HepG2 (cell line): ENCODE data around the gene DLG2. TPM values are rescaled to one million over a fixed set of nuclear protein-coding genes. Genes with fewer than 3 reads are reported as not detected.

Experiments used
- ERF ChIP-seq: IDR thresholded peaks from 2 replicates; pipeline ENCODE4 v1.6.1; 2018; ENCODE audit warnings: missing biosample characterization, missing genetic modification reagents
- EZH2 ChIP-seq: conservative IDR thresholded peaks from 2 replicates; pipeline ENCODE4 v1.6.1; 2012; ENCODE audit warnings: mild to moderate bottlenecking, low read depth, low read length, moderate library complexity
- HIVEP1 ChIP-seq: sonication (generic); formaldehyde crosslinking; IDR thresholded peaks from 2 replicates; pipeline ENCODE4 v1.4.0; 2020; ENCODE audit warnings: mild to moderate bottlenecking, missing genetic modification reagents
- HOXA7 ChIP-seq: sonication (generic); formaldehyde crosslinking; IDR thresholded peaks from 2 replicates; pipeline ENCODE4 v1.8.1; 2022; ENCODE audit warnings: mild to moderate bottlenecking, missing genetic modification reagents, moderate library complexity
- MYC ChIP-seq: sonication (generic); formaldehyde crosslinking; IDR thresholded peaks from 2 replicates; pipeline ENCODE4 v1.9.0; 2021; ENCODE audit warnings: missing genetic modification reagents, borderline replicate concordance
- NFE2L1 ChIP-seq: sonication (generic); formaldehyde crosslinking; IDR thresholded peaks from 2 replicates; pipeline ENCODE4 v1.4.0; 2020; ENCODE audit warnings: missing genetic modification reagents, mild to moderate bottlenecking, borderline replicate concordance
- NFYC ChIP-seq: IDR thresholded peaks from 2 replicates; pipeline ENCODE4 v1.6.1; 2016; ENCODE audit warnings: missing genetic modification reagents, missing compliant biosample characterization
- STAT5B ChIP-seq: sonication (generic); formaldehyde crosslinking; IDR thresholded peaks from 2 replicates; pipeline ENCODE4 v1.4.0; 2020; ENCODE audit warnings: missing genetic modification reagents
- TCF7L2 ChIP-seq: IDR thresholded peaks from 2 replicates; pipeline ENCODE4 v1.6.1; 2011; ENCODE audit warnings: mild to moderate bottlenecking, low read depth, low read length, moderate library complexity
- ZFAT ChIP-seq: sonication (generic); formaldehyde crosslinking; conservative IDR thresholded peaks from 2 replicates; pipeline ENCODE4 v1.8.1; 2023; ENCODE audit warnings: missing genetic modification reagents, inconsistent platforms
- ZNF101 ChIP-seq: sonication (generic); formaldehyde crosslinking; IDR thresholded peaks from 2 replicates; pipeline ENCODE4 v1.4.0; 2020; ENCODE audit warnings: mild to moderate bottlenecking, low read depth, missing genetic modification reagents, borderline replicate concordance
- ZNF256 ChIP-seq: sonication (generic); formaldehyde crosslinking; conservative IDR thresholded peaks from 2 replicates; pipeline ENCODE4 v1.4.0; 2020; ENCODE audit warnings: missing genetic modification reagents
- ZNF484 ChIP-seq: sonication (generic); formaldehyde crosslinking; IDR thresholded peaks from 2 replicates; pipeline ENCODE4 v1.5.1; 2020; ENCODE audit warnings: mild to moderate bottlenecking, low read depth, missing genetic modification reagents, borderline replicate concordance
- ZNF552 ChIP-seq: sonication (generic); formaldehyde crosslinking; IDR thresholded peaks from 2 replicates; pipeline ENCODE4 v1.9.0; 2022; ENCODE audit warnings: missing genetic modification reagents, mild to moderate bottlenecking, borderline replicate concordance
- ZNF619 ChIP-seq: sonication (generic); formaldehyde crosslinking; IDR thresholded peaks from 2 replicates; pipeline ENCODE4 v1.4.0; 2020; ENCODE audit warnings: mild to moderate bottlenecking, missing genetic modification reagents
- ZNF75D ChIP-seq: sonication (generic); formaldehyde crosslinking; IDR thresholded peaks from 2 replicates; pipeline ENCODE4 v1.8.1; 2023; ENCODE audit warnings: missing genetic modification reagents, mild to moderate bottlenecking, borderline replicate concordance
- ZSCAN29 ChIP-seq: sonication (generic); formaldehyde crosslinking; conservative IDR thresholded peaks from 2 replicates; pipeline ENCODE4 v1.4.0; 2020; ENCODE audit warnings: mild to moderate bottlenecking, missing genetic modification reagents
- ZSCAN31 ChIP-seq: sonication (generic); formaldehyde crosslinking; IDR thresholded peaks from 2 replicates; pipeline ENCODE4 v1.5.0; 2020; ENCODE audit warnings: low read depth, mild to moderate bottlenecking, missing genetic modification reagents
- polyA plus RNA-seq, 8 experiments: library from polyadenylated mRNA; depleted of rRNA in 3 of 8; stranded (reverse) in 7 of 8; unstranded in 1 of 8; fragments of >200 nt; fragmentation: Illumina TruSeq in 4 of 8; extraction: Trizol in 4 of 8; gene quantifications; 2 replicates each; pipeline versions ENCODE4 v1.2.1 to v1.2.3, GENCODE V29; 2011 to 2016; ENCODE audit warnings: low read depth in 4 of 8, missing spikeins in 1 of 8, mixed read lengths in 1 of 8; ENCODE audit not compliant: insufficient read depth in 1 of 8
- total RNA-seq, 5 experiments: library from RNA; depleted of rRNA; stranded (reverse); fragments of >200 nt; fragmentation: Illumina TruSeq; extraction: Trizol; gene quantifications; 2 replicates each; pipeline ENCODE4 v1.2.3, GENCODE V29; 2016; ENCODE audit warnings: low read depth in 1 of 5
- TF ChIP-seq, protein P1 (sequence below): sonication (generic); formaldehyde crosslinking; IDR thresholded peaks from 2 replicates; pipeline ENCODE4 v1.4.0; 2020; ENCODE audit warnings: missing genetic modification reagents
- TF ChIP-seq, protein P2 (sequence below): sonication (generic); formaldehyde crosslinking; conservative IDR thresholded peaks from 2 replicates; pipeline ENCODE4 v1.8.1; 2023; ENCODE audit warnings: missing genetic modification reagents
- TF ChIP-seq, protein P3 (sequence below): conservative IDR thresholded peaks from 2 replicates; pipeline ENCODE4 v1.6.1; 2018; ENCODE audit warnings: missing genetic modification reagents

Gene DLG2
- total and polyA plus RNA-seq, 2 of the 13 experiments (the other 11 are each of a cell fraction or from before 2014, with no cell fraction given) = 0.46 to 1.0 TPM

DNA sequence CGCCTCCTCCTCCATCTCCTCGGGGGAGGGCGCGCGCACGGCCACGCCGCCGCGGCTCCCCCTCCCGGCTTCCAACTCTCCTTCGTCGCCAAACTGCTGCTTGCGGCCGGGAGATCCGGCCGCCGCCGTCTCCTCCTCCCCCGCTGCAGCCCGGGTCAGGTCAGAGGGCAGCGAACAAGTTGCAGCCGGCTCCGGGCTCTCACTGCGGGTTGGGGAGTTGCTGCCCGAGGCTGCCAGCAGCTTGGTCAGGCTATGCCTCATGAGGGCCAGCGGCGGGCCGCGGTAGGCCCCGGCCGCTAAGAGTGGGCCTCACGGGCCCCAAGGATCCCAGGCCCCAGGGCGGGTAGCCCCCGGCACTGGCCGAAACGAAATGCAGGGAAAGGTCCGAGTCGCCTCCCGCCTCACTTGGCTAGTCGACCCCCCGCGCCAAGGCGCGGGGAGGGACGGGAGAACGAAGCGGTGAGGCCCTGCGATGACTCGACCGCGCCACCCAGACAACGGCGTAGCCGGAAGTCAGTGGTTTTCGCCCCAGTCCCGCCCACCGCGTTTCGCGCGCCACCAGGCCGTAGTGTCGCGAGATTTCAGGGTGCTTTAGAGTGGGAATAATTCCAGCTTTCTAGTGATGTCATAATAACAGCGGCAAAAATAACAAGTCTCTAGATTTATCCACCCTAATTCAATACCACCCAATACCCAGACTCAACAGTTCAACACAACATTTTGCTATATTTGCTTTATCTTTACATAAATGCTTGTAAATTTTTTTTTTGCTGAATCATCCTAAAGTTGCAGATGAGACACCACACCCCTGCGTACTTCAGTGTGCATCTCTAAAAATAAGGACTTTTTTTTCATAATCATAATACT, 37.7 kb upstream of the DLG2 start, which contains the start of gene CREBZF (continued):
- peak; percentile 85; the same call in 1 of the 2 replicates for TF ChIP-seq ZNF552 (CRISPR knock-in tag)
- TF ChIP-seq NFE2L1 (CRISPR knock-in tag) = peak; percentile 86; the same call in 1 of the 2 replicates
- TF ChIP-seq HOXA7 (CRISPR knock-in tag) = no peak; the same call in 1 of the 2 replicates
- peak; percentile 84; the same call in 1 of the 2 replicates for TF ChIP-seq ZSCAN31 (CRISPR knock-in tag)
- TF ChIP-seq ZNF484 (CRISPR knock-in tag) = no peak
- TF ChIP-seq TCF7L2 = no peak
- no peak for TF ChIP-seq EZH2
- TF ChIP-seq HIVEP1 (CRISPR knock-in tag) = no peak; the same call in 1 of the 2 replicates
- TF ChIP-seq NFYC (CRISPR knock-in tag) = no peak
- TF ChIP-seq, protein P1, sequence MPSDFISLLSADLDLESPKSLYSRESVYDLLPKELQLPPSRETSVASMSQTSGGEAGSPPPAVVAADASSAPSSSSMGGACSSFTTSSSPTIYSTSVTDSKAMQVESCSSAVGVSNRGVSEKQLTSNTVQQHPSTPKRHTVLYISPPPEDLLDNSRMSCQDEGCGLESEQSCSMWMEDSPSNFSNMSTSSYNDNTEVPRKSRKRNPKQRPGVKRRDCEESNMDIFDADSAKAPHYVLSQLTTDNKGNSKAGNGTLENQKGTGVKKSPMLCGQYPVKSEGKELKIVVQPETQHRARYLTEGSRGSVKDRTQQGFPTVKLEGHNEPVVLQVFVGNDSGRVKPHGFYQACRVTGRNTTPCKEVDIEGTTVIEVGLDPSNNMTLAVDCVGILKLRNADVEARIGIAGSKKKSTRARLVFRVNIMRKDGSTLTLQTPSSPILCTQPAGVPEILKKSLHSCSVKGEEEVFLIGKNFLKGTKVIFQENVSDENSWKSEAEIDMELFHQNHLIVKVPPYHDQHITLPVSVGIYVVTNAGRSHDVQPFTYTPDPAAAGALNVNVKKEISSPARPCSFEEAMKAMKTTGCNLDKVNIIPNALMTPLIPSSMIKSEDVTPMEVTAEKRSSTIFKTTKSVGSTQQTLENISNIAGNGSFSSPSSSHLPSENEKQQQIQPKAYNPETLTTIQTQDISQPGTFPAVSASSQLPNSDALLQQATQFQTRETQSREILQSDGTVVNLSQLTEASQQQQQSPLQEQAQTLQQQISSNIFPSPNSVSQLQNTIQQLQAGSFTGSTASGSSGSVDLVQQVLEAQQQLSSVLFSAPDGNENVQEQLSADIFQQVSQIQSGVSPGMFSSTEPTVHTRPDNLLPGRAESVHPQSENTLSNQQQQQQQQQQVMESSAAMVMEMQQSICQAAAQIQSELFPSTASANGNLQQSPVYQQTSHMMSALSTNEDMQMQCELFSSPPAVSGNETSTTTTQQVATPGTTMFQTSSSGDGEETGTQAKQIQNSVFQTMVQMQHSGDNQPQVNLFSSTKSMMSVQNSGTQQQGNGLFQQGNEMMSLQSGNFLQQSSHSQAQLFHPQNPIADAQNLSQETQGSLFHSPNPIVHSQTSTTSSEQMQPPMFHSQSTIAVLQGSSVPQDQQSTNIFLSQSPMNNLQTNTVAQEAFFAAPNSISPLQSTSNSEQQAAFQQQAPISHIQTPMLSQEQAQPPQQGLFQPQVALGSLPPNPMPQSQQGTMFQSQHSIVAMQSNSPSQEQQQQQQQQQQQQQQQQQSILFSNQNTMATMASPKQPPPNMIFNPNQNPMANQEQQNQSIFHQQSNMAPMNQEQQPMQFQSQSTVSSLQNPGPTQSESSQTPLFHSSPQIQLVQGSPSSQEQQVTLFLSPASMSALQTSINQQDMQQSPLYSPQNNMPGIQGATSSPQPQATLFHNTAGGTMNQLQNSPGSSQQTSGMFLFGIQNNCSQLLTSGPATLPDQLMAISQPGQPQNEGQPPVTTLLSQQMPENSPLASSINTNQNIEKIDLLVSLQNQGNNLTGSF (CRISPR knock-in tag) = peak; percentile 82
- TF ChIP-seq ZNF619 (CRISPR knock-in tag) = peak; percentile 70; the same call in 1 of the 2 replicates
- TF ChIP-seq, protein P2, sequence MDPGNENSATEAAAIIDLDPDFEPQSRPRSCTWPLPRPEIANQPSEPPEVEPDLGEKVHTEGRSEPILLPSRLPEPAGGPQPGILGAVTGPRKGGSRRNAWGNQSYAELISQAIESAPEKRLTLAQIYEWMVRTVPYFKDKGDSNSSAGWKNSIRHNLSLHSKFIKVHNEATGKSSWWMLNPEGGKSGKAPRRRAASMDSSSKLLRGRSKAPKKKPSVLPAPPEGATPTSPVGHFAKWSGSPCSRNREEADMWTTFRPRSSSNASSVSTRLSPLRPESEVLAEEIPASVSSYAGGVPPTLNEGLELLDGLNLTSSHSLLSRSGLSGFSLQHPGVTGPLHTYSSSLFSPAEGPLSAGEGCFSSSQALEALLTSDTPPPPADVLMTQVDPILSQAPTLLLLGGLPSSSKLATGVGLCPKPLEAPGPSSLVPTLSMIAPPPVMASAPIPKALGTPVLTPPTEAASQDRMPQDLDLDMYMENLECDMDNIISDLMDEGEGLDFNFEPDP = no peak
- peak; percentile 56 for TF ChIP-seq ERF
- no peak for TF ChIP-seq ZNF101
- 0 out of 2 replicates have a peak, but pooled peaks have one; percentile 22 for TF ChIP-seq STAT5B (CRISPR knock-in tag)
- no peak for TF ChIP-seq ZNF256 (CRISPR knock-in tag)
- no peak for TF ChIP-seq ZFAT (CRISPR knock-in tag)
- TF ChIP-seq MYC = peak; percentile 85; the same call in 1 of the 2 replicates
- TF ChIP-seq, protein P3, sequence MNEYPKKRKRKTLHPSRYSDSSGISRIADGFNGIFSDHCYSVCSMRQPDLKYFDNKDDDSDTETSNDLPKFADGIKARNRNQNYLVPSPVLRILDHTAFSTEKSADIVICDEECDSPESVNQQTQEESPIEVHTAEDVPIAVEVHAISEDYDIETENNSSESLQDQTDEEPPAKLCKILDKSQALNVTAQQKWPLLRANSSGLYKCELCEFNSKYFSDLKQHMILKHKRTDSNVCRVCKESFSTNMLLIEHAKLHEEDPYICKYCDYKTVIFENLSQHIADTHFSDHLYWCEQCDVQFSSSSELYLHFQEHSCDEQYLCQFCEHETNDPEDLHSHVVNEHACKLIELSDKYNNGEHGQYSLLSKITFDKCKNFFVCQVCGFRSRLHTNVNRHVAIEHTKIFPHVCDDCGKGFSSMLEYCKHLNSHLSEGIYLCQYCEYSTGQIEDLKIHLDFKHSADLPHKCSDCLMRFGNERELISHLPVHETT = no peak
- TF ChIP-seq ZSCAN29 (CRISPR knock-in tag) = no peak
- TF ChIP-seq ZNF75D (CRISPR knock-in tag) = no peak
